HepG2 (cell line): ENCODE results near the gene SPG7. TPM values are rescaled to one million over a fixed set of nuclear protein-coding genes. Genes with fewer than 3 reads are reported as not detected.

ENCODE experiments used
- ATAC-seq: fragments of 200-7000 bp; cut with Tn5 transposase; 3 replicates; pipeline ENCODE4 v1.9.1; 2020; ENCODE audit warnings: mild to moderate bottlenecking, moderate library complexity
- BruUV-seq: library from RNA; stranded (reverse); fragments of 400-500 nt; replicated peaks from 2 replicates; lab custom pipeline; 2021; lab: Mats Ljungman, UMichigan
- CTCF ChIA-PET: fragments of 300-600 bp; formaldehyde crosslinking; extraction: SDS; loops from one replicate; lab custom pipeline; 2021; ENCODE audit warnings: low total read pairs, inconsistent platforms, low intra/inter-chr PET ratio; lab: Yijun Ruan, JAX
- POLR2A ChIA-PET: fragments of 350-600 bp; sonication (Branson Sonifier 250); formaldehyde crosslinking; loops from one replicate; lab custom pipeline; 2020; ENCODE audit warnings: antibody characterized with exemption, inconsistent platforms; lab: Yijun Ruan, JAX
- DNase-seq: peaks from one replicate; pipeline ENCODE4 v3.0.0-alpha.2; 2015; ENCODE audit warnings: low spot score
- FAIRE-seq: peaks from 3 replicates; lab custom pipeline; 2011; peaks lifted over from hg19 to GRCh38; lab: Jason Lieb, UNC
- H2AFZ ChIP-seq: one replicate; pipeline ENCODE4 v1.6.1; 2011; ENCODE audit warnings: low read length, inconsistent platforms
- H3K27ac ChIP-seq: fragments of 300-600 bp; 3 replicates; pipeline ENCODE4 v1.8.0; 2011; ENCODE audit warnings: mixed run types, mild to moderate bottlenecking, mixed read lengths, low read length, inconsistent platforms; ENCODE audit not compliant: insufficient read depth; ENCODE audit errors: extremely low read length
- H3K27me3 ChIP-seq, 2 experiments: fragments of 200-600 bp in 1 of 2; 2 replicates in 1 of 2; 3 replicates in 1 of 2; pipeline versions ENCODE4 v1.6.0 to v1.8.0; 2011; ENCODE audit warnings: low read length in 2 of 2, mild to moderate bottlenecking in 2 of 2, moderate library complexity in 2 of 2, inconsistent platforms in 1 of 2; ENCODE audit not compliant: insufficient read depth in 2 of 2, control insufficient read depth in 1 of 2
- H3K36me3 ChIP-seq, 2 experiments: fragments of 200-600 bp in 1 of 2; replicated peaks in 1 of 2; 2 replicates in 1 of 2; 3 replicates in 1 of 2; pipeline versions ENCODE4 v1.5.1 to v1.8.0; 2011; ENCODE audit warnings: low read length in 2 of 2, inconsistent platforms in 1 of 2; ENCODE audit not compliant: insufficient read depth in 2 of 2, control insufficient read depth in 1 of 2
- H3K4me1 ChIP-seq: 2 replicates; pipeline ENCODE4 v1.5.1; 2012; ENCODE audit warnings: low read length, inconsistent platforms; ENCODE audit not compliant: insufficient read depth
- H3K4me2 ChIP-seq: 2 replicates; pipeline ENCODE4 v1.6.0; 2011; ENCODE audit warnings: low read depth, low read length, inconsistent platforms
- H3K4me3 ChIP-seq, 3 experiments: fragments of 200-600 bp in 1 of 3; sonication (generic), shearing (Covaris generic) in 1 of 3; replicated peaks in 1 of 3; 2 replicates each; pipeline ENCODE4 v1.5.1; 2011 to 2016; ENCODE audit warnings: low read length in 3 of 3, inconsistent platforms in 2 of 3, low read depth in 2 of 3, mild to moderate bottlenecking in 2 of 3, control low read depth in 1 of 3, mixed read lengths in 1 of 3; ENCODE audit not compliant: insufficient read depth in 1 of 3
- H3K79me2 ChIP-seq: one replicate; pipeline ENCODE4 v1.6.1; 2011; ENCODE audit warnings: low read length, inconsistent platforms; ENCODE audit not compliant: insufficient read depth
- H3K9ac ChIP-seq: 2 replicates; pipeline ENCODE4 v1.6.0; 2011; ENCODE audit warnings: mild to moderate bottlenecking, low read depth, low read length, inconsistent platforms; ENCODE audit not compliant: insufficient read depth
- H3K9me3 ChIP-seq: 2 replicates; pipeline ENCODE4 v1.5.1; 2012; ENCODE audit warnings: mild to moderate bottlenecking, low read length
- H4K20me1 ChIP-seq: 2 replicates; pipeline ENCODE4 v1.6.0; 2011; ENCODE audit warnings: inconsistent platforms, mild to moderate bottlenecking, low read length, moderate library complexity; ENCODE audit not compliant: insufficient read depth
- ARNTL ChIP-seq: sonication (generic); formaldehyde crosslinking; IDR thresholded peaks from 2 replicates; pipeline ENCODE4 v1.4.0; 2020; ENCODE audit warnings: mild to moderate bottlenecking, missing genetic modification reagents
- CAMTA2 ChIP-seq: sonication (generic); formaldehyde crosslinking; IDR thresholded peaks from 2 replicates; pipeline ENCODE4 v1.4.0; 2020; ENCODE audit warnings: mild to moderate bottlenecking, missing genetic modification reagents, borderline replicate concordance
- FOXC1 ChIP-seq: sonication (generic); formaldehyde crosslinking; IDR thresholded peaks from 2 replicates; pipeline ENCODE4 v1.8.0; 2022; ENCODE audit warnings: mild to moderate bottlenecking, missing genetic modification reagents, borderline replicate concordance
- GTF3A ChIP-seq: sonication (generic); formaldehyde crosslinking; conservative IDR thresholded peaks from 2 replicates; pipeline ENCODE4 v1.4.0; 2020; ENCODE audit warnings: mild to moderate bottlenecking, missing genetic modification reagents
- KDM5B ChIP-seq: sonication (generic); formaldehyde crosslinking; IDR thresholded peaks from 2 replicates; pipeline ENCODE4 v1.4.0; 2020; ENCODE audit warnings: missing genetic modification reagents, mild to moderate bottlenecking, borderline replicate concordance
- NCOR1 ChIP-seq: fragments of 200-600 bp; sonication (generic); IDR thresholded peaks from 2 replicates; pipeline ENCODE4 v1.7.0; 2017; ENCODE audit warnings: antibody characterized with exemption, low read length, borderline replicate concordance
- NFIB ChIP-seq: sonication (generic); formaldehyde crosslinking; IDR thresholded peaks from 2 replicates; pipeline ENCODE4 v1.9.0; 2021; ENCODE audit warnings: missing genetic modification reagents, mild to moderate bottlenecking, borderline replicate concordance
- NR2C2 ChIP-seq: sonication (generic); formaldehyde crosslinking; IDR thresholded peaks from 2 replicates; pipeline ENCODE4 v1.4.0; 2020; ENCODE audit warnings: missing genetic modification reagents, mild to moderate bottlenecking, moderate library complexity, borderline replicate concordance
- NR2F6 ChIP-seq, 2 experiments: IDR thresholded peaks; 2 replicates each; pipeline ENCODE4 v1.6.1; 2016; ENCODE audit warnings: antibody characterized with exemption in 1 of 2, mild to moderate bottlenecking in 1 of 2
- PHF21A ChIP-seq: sonication (generic); formaldehyde crosslinking; IDR thresholded peaks from 2 replicates; pipeline ENCODE4 v1.5.0; 2020; ENCODE audit warnings: mild to moderate bottlenecking, missing genetic modification reagents
- ZMYM3 ChIP-seq: sonication (generic); formaldehyde crosslinking; IDR thresholded peaks from 2 replicates; pipeline ENCODE4 v1.5.1; 2020; ENCODE audit warnings: mild to moderate bottlenecking, missing genetic modification reagents
- ZNF33A ChIP-seq: sonication (generic); formaldehyde crosslinking; IDR thresholded peaks from 2 replicates; pipeline ENCODE4 v1.5.1; 2020; ENCODE audit warnings: missing genetic modification reagents, mild to moderate bottlenecking, moderate library complexity, borderline replicate concordance
- ZNF768 ChIP-seq: sonication (generic); formaldehyde crosslinking; IDR thresholded peaks from 2 replicates; pipeline ENCODE4 v1.4.0; 2020; ENCODE audit warnings: missing genetic modification reagents
- WGBS: methylation state at CpG from one replicate; pipeline ENCODE4 v1.1.6; 2017; ENCODE audit warnings: low lambda C conversion rate; 5-methylcytosine and 5-hydroxymethylcytosine counted together
- in situ Hi-C: cut with HindIII; loops from 2 replicates; pipeline ENCODE4 v1.10.0; 2017; ENCODE audit warnings: low pct_unique_long_range_greater_than_20kb; ENCODE audit not compliant: extremely low pct_ligation_motif_present
- intact Hi-C: fragments of 100-400 bp; cut with micrococcal nuclease; formaldehyde crosslinking; loops from one replicate; pipeline ENCODE4 v1.10.0; 2022; ENCODE audit not compliant: unreplicated experiment
- polyA plus RNA-seq, 8 experiments: library from polyadenylated mRNA; depleted of rRNA in 3 of 8; stranded (reverse) in 7 of 8; unstranded in 1 of 8; fragments of >200 nt; fragmentation: Illumina TruSeq in 4 of 8; extraction: Trizol in 4 of 8; gene quantifications; 2 replicates each; pipeline versions ENCODE4 v1.2.1 to v1.2.3, GENCODE V29; 2011 to 2016; ENCODE audit warnings: low read depth in 4 of 8, missing spikeins in 1 of 8, mixed read lengths in 1 of 8; ENCODE audit not compliant: insufficient read depth in 1 of 8
- total RNA-seq, 5 experiments: library from RNA; depleted of rRNA; stranded (reverse); fragments of >200 nt; fragmentation: Illumina TruSeq; extraction: Trizol; gene quantifications; 2 replicates each; pipeline ENCODE4 v1.2.3, GENCODE V29; 2016; ENCODE audit warnings: low read depth in 1 of 5
- TF ChIP-seq, protein P1 (sequence below): sonication (generic); formaldehyde crosslinking; IDR thresholded peaks from 2 replicates; pipeline ENCODE4 v1.4.0; 2020; ENCODE audit warnings: mild to moderate bottlenecking, missing genetic modification reagents
- TF ChIP-seq, protein P2 (sequence below): IDR thresholded peaks from 2 replicates; pipeline ENCODE4 v1.6.1; 2016; ENCODE audit warnings: mild to moderate bottlenecking

Gene SPG7
- total and polyA plus RNA-seq, 2 of the 13 experiments (the other 11 are each of a cell fraction or from before 2014, with no cell fraction given) = 66.0 to 136 TPM

- TF ChIP-seq, protein P1, sequence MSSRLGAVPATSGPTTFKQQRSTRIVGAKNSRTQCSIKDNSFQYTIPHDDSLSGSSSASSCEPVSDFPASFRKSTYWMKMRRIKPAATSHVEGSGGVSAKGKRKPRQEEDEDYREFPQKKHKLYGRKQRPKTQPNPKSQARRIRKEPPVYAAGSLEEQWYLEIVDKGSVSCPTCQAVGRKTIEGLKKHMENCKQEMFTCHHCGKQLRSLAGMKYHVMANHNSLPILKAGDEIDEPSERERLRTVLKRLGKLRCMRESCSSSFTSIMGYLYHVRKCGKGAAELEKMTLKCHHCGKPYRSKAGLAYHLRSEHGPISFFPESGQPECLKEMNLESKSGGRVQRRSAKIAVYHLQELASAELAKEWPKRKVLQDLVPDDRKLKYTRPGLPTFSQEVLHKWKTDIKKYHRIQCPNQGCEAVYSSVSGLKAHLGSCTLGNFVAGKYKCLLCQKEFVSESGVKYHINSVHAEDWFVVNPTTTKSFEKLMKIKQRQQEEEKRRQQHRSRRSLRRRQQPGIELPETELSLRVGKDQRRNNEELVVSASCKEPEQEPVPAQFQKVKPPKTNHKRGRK (CRISPR knock-in tag) = no peak
These were observed 48.8 kb downstream of the SPG7 start (continued) for GRCh38 chr16:89556750-89557689.

GRCh38 chr16:89557690-89558490 is 49.7 kb downstream of the SPG7 start:
- no peak overlapping the region for H2AFZ ChIP-seq
- no TSS peak for BruUV-seq
- POLR2A ChIA-PET = interaction anchor here (0.6 to 2.0 kb wide), 5 partner anchors 12 to 53 kb away, joined by 3 to 12 read pairs (median 8); no protein-coding TSS in a partner anchor
- H3K9ac ChIP-seq = no peak overlapping the region; the same call in 1 of the 2 replicates
- intact Hi-C loops = loop anchor here (1.0 to 5.0 kb wide), 2 partner anchors 12 to 51 kb away; partner anchors contain the start of gene SPG7
- DNase-seq = no peak
- H3K27ac ChIP-seq = peak overlapping the region; percentile 49
- no peak for ATAC-seq
- peaks cover 25% of the 10 kb centered on the region for H3K79me2 ChIP-seq
- peaks cover 22% of the 10 kb centered on the region for H4K20me1 ChIP-seq
- H3K36me3 ChIP-seq = peaks cover 37 to 52% of the 10 kb centered on the region in 2 experiments
- H3K4me3 ChIP-seq = no peak overlapping the region
- no peak overlapping the region for H3K4me2 ChIP-seq
- WGBS = 87% methylated on average over 17 of the region's 19 CpGs
- H3K9me3 ChIP-seq = no peaks in the 10 kb centered on the region
- no peak for FAIRE-seq
- CTCF ChIA-PET = no interaction called here
- H3K4me1 ChIP-seq = peaks cover 42% of the 10 kb centered on the region
- in situ Hi-C loops = no loop called here
- H3K27me3 ChIP-seq = no peaks in the 10 kb centered on the region
- TF ChIP-seq GTF3A (CRISPR knock-in tag) (no peak), ZNF33A (CRISPR knock-in tag) (no peak), CAMTA2 (0 out of 2 replicates have a peak, but pooled peaks have one; percentile 30), ZMYM3 (CRISPR knock-in tag) (peak; percentile 59; the same call in 1 of the 2 replicates), KDM5B (CRISPR knock-in tag) (peak; percentile 73; the same call in 1 of the 2 replicates), FOXC1 (CRISPR knock-in tag) (0 out of 2 replicates have a peak, but pooled peaks have one; percentile 30), NCOR1 (0 out of 2 replicates have a peak, but pooled peaks have one; percentile 21), NFIB (0 out of 2 replicates have a peak, but pooled peaks have one; percentile 39), ZNF768 (peak; percentile 49; the same call in 1 of the 2 replicates), PHF21A (CRISPR knock-in tag) (0 out of 2 replicates have a peak, but pooled peaks have one; percentile 8), NR2F6 (IDR thresholded peaks at IDR 0.05) (peak; percentile 16; the same call in 1 of the 2 replicates), NR2F6 (CRISPR knock-in tag; IDR thresholded peaks at IDR 0.05) (no peak), NR2C2 (0 out of 2 replicates have a peak, but pooled peaks have one; percentile 15), ARNTL (CRISPR knock-in tag) (no peak)
- TF ChIP-seq, protein P2, sequence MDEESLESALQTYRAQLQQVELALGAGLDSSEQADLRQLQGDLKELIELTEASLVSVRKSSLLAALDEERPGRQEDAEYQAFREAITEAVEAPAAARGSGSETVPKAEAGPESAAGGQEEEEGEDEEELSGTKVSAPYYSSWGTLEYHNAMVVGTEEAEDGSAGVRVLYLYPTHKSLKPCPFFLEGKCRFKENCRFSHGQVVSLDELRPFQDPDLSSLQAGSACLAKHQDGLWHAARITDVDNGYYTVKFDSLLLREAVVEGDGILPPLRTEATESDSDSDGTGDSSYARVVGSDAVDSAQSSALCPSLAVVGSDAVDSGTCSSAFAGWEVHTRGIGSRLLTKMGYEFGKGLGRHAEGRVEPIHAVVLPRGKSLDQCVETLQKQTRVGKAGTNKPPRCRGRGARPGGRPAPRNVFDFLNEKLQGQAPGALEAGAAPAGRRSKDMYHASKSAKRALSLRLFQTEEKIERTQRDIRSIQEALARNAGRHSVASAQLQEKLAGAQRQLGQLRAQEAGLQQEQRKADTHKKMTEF (CRISPR knock-in tag) = peak; percentile 44; the same call in 1 of the 2 replicates
